Progenitor cell of endocrine pancreas (in vitro differentiated cells): ENCODE data around the gene PRKD1. TPM values are rescaled to one million over a fixed set of nuclear protein-coding genes. Genes with fewer than 3 reads are reported as not detected.
A peak's percentile ranks its signal among the peaks of the same experiment; 100 is the strongest.

Source experiments
- DNase-seq: peaks from one replicate; pipeline ENCODE4 v3.0.0; 2021; ENCODE audit warnings: low spot score; ENCODE audit not compliant: unreplicated experiment
- H3K27ac Mint-ChIP-seq: 2 replicates; pipeline ENCODE4 v1.8.0; 2021; ENCODE audit warnings: mild to moderate bottlenecking, moderate library complexity, mixed read lengths
- H3K27me3 Mint-ChIP-seq: 2 replicates; pipeline ENCODE4 v1.8.0; 2021; ENCODE audit warnings: mixed read lengths
- H3K36me3 Mint-ChIP-seq: 2 replicates; pipeline ENCODE4 v1.8.0; 2022; ENCODE audit warnings: mixed read lengths; ENCODE audit not compliant: insufficient read depth
- H3K4me1 Mint-ChIP-seq: 2 replicates; pipeline ENCODE4 v1.8.0; 2021; ENCODE audit warnings: low read depth, mixed read lengths
- H3K4me3 Mint-ChIP-seq: 2 replicates; pipeline ENCODE4 v1.8.0; 2021; ENCODE audit warnings: low read depth, mild to moderate bottlenecking, moderate library complexity, mixed read lengths
- H3K9me3 Mint-ChIP-seq: 2 replicates; pipeline ENCODE4 v1.8.0; 2021; ENCODE audit warnings: low read depth, mixed read lengths
- total RNA-seq: library from RNA; stranded (reverse); gene quantifications from 2 replicates; pipeline ENCODE4 v1.2.1, GENCODE V29; 2021
- TF ChIP-seq, protein P1 (sequence below): fragments of 200-600 bp; sonication (generic); IDR thresholded peaks from one replicate; pipeline ENCODE4 v1.5.0; 2021; ENCODE audit warnings: antibody characterized with exemption, mild to moderate bottlenecking; ENCODE audit not compliant: unreplicated experiment

Gene PRKD1
- total RNA-seq, 1 donor from 2014 or later, result 23.6 TPM

GRCh38 chr14:29587046-29587445, 340.6 kb downstream of the PRKD1 start:
- Mint-ChIP-seq H3K36me3 (no peaks in the 10 kb centered on the region), H3K4me1 (peaks cover 29% of the 10 kb centered on the region), H3K4me3 (no peak overlapping the region), H3K27ac (no peak overlapping the region), H3K9me3 (no peaks in the 10 kb centered on the region), H3K27me3 (no peaks in the 10 kb centered on the region)
- DNase-seq, result no peak
- TF ChIP-seq, protein P1, sequence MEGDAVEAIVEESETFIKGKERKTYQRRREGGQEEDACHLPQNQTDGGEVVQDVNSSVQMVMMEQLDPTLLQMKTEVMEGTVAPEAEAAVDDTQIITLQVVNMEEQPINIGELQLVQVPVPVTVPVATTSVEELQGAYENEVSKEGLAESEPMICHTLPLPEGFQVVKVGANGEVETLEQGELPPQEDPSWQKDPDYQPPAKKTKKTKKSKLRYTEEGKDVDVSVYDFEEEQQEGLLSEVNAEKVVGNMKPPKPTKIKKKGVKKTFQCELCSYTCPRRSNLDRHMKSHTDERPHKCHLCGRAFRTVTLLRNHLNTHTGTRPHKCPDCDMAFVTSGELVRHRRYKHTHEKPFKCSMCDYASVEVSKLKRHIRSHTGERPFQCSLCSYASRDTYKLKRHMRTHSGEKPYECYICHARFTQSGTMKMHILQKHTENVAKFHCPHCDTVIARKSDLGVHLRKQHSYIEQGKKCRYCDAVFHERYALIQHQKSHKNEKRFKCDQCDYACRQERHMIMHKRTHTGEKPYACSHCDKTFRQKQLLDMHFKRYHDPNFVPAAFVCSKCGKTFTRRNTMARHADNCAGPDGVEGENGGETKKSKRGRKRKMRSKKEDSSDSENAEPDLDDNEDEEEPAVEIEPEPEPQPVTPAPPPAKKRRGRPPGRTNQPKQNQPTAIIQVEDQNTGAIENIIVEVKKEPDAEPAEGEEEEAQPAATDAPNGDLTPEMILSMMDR, result no peak

DNA sequence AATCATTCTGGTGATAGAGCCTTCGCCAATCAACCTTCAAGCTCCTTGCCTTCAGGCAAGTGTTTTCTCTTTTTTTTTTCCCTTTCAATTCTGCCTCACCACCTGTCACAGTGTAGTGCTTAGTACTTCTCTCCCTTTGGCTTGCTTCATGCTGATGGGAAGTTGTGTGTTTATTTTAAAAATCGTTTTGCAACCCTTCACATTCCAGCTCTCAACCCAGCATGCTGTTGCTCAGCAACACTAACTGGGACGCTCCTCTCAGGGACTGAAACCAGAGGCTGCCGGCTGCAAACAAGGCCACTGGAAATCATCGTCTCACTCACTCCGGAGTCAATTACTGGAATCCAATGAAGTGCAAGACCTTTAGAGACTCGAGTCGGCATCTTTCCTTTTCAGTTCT, 342.7 kb downstream of the PRKD1 start:
- Mint-ChIP-seq H3K4me3 (peak overlapping the region; percentile 0), H3K36me3 (no peaks in the 10 kb centered on the region), H3K27me3 (no peaks in the 10 kb centered on the region), H3K9me3 (no peaks in the 10 kb centered on the region), H3K4me1 (peaks cover 29% of the 10 kb centered on the region), H3K27ac (peak overlapping the region; percentile 67)
- TF ChIP-seq, protein P1, result no peak
- peak; percentile 21 for DNase-seq

GRCh38 chr14:29580763-29581162, 346.9 kb downstream of the PRKD1 start:
- peaks cover 14% of the 10 kb centered on the region for H3K4me1 Mint-ChIP-seq
- peaks cover 3% of the 10 kb centered on the region for H3K36me3 Mint-ChIP-seq
- no peaks in the 10 kb centered on the region for H3K9me3 Mint-ChIP-seq
- no peaks in the 10 kb centered on the region for H3K27me3 Mint-ChIP-seq
- TF ChIP-seq, protein P1, result no peak
- H3K27ac Mint-ChIP-seq, result no peak overlapping the region
- no peak for DNase-seq
- no peak overlapping the region for H3K4me3 Mint-ChIP-seq

GRCh38 chr14:29579838-29580237, 347.8 kb downstream of the PRKD1 start:
- Mint-ChIP-seq H3K4me3 (no peak overlapping the region), H3K27ac (no peak overlapping the region), H3K27me3 (no peaks in the 10 kb centered on the region), H3K4me1 (peaks cover 7% of the 10 kb centered on the region), H3K9me3 (no peaks in the 10 kb centered on the region), H3K36me3 (peaks cover 3% of the 10 kb centered on the region)
- DNase-seq, result no peak
- TF ChIP-seq, protein P1, result no peak

DNA sequence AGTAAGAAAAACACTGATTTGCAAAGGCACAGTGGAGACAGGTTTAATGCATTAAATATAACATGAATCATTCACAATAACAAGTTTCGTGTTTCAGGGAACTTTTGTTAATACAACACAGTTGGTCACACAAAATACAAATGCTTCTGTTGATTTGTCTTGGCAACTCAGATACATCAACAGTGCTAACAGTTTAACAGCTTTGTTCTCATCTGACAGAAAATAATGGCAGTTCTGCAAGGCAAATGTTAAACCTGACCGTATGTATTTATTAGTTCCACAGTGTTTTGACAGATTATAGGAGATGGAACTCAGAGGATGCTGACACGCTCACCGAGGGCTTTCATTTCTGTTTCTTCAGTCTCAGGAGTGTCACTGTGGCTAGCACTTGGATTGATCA, 350.7 kb downstream of the PRKD1 start:
- H3K27ac Mint-ChIP-seq, result no peak overlapping the region
- DNase-seq, result no peak
- peaks cover 8% of the 10 kb centered on the region for H3K36me3 Mint-ChIP-seq
- TF ChIP-seq, protein P1, result no peak
- peaks cover 9% of the 10 kb centered on the region for H3K9me3 Mint-ChIP-seq
- H3K27me3 Mint-ChIP-seq, result no peaks in the 10 kb centered on the region
- H3K4me1 Mint-ChIP-seq, result peaks cover 1% of the 10 kb centered on the region
- no peak overlapping the region for H3K4me3 Mint-ChIP-seq
